GM23338 (cell line): ENCODE data around the gene PKN3. TPM values are rescaled to one million over a fixed set of nuclear protein-coding genes. Genes with fewer than 3 reads are reported as not detected.

Source experiments
- polyA plus RNA-seq: library from polyadenylated mRNA; unstranded; fragments of >200 nt; fragmentation: Nextera tagmentation; extraction: Ambion mirVana; gene quantifications from 2 replicates; pipeline ENCODE4 v1.2.1, GENCODE V29; 2016
- small RNA-seq: library from RNA; depleted of rRNA; stranded (forward); fragments of <200 nt; gene quantifications from one replicate; pipeline ENCODE3, GENCODE V24; 2014; ENCODE audit warnings: low replicate concordance
- total RNA-seq: library from RNA; depleted of rRNA; stranded (reverse); fragments of >200 nt; shearing (Covaris generic); gene quantifications from 2 replicates; pipeline ENCODE4 v1.2.3, GENCODE V29; 2014; rRNA removed

The PKN3 gene
- total and polyA plus RNA-seq, 2 experiments from 2014 or later = 6.2 to 17.7 TPM

Small RNA genes lying within 50 kb of the gene (small RNA-seq; reads per million reads assigned to genes)
- gene RF00017 (not detected), gene RN7SL560P (not detected)

Other genes starting within 250 kb of the PKN3 start
- 23.5 and 26.9 TPM in 2 replicates for gene ODF2, start 246.5 kb upstream of the PKN3 start, total RNA-seq
- gene ODF2, start 246.5 kb upstream of the PKN3 start, polyA plus RNA-seq = 13.2 and 17.5 TPM in 2 replicates
- gene GLE1, start 197.8 kb upstream of the PKN3 start, total RNA-seq = 19.6 and 22.1 TPM in 2 replicates
- gene GLE1, start 197.8 kb upstream of the PKN3 start, polyA plus RNA-seq = 7.3 and 7.4 TPM in 2 replicates
- gene SPTAN1, start 149.9 kb upstream of the PKN3 start, total RNA-seq = 160 and 195 TPM in 2 replicates
- 98.3 and 108 TPM in 2 replicates for gene SPTAN1, start 149.9 kb upstream of the PKN3 start, polyA plus RNA-seq
- 68.4 and 78.3 TPM in 2 replicates for gene DYNC2I2, start 45.7 kb upstream of the PKN3 start, total RNA-seq
- 48.7 and 51.5 TPM in 2 replicates for gene DYNC2I2, start 45.7 kb upstream of the PKN3 start, polyA plus RNA-seq
- gene SET, start 13.3 kb upstream of the PKN3 start, total RNA-seq = 949 and 964 TPM in 2 replicates
- 1,113 and 1,261 TPM in 2 replicates for gene SET, start 13.3 kb upstream of the PKN3 start, polyA plus RNA-seq
- 54.1 and 57.9 TPM in 2 replicates for gene ZDHHC12, start 21.6 kb downstream of the PKN3 start, total RNA-seq
- gene ZDHHC12, start 21.6 kb downstream of the PKN3 start, polyA plus RNA-seq = 47.5 and 50.3 TPM in 2 replicates
- 14.4 and 23.9 TPM in 2 replicates for gene ZER1, start 69.4 kb downstream of the PKN3 start, total RNA-seq
- 6.5 and 7.0 TPM in 2 replicates for gene ZER1, start 69.4 kb downstream of the PKN3 start, polyA plus RNA-seq
- 19.1 and 19.4 TPM in 2 replicates for gene TBC1D13, start 84.8 kb downstream of the PKN3 start, total RNA-seq
- 7.8 and 8.3 TPM in 2 replicates for gene TBC1D13, start 84.8 kb downstream of the PKN3 start, polyA plus RNA-seq
- gene ENDOG, start 116.0 kb downstream of the PKN3 start, total RNA-seq = 14.6 and 23.5 TPM in 2 replicates
- 15.1 and 19.2 TPM in 2 replicates for gene ENDOG, start 116.0 kb downstream of the PKN3 start, polyA plus RNA-seq
- 34.8 and 50.9 TPM in 2 replicates for gene SPOUT1, start 127.3 kb downstream of the PKN3 start, total RNA-seq
- gene SPOUT1, start 127.3 kb downstream of the PKN3 start, polyA plus RNA-seq = 28.5 and 33.5 TPM in 2 replicates
- gene KYAT1, start 179.4 kb downstream of the PKN3 start, total RNA-seq = 29.8 and 34.0 TPM in 2 replicates
- 23.0 and 26.1 TPM in 2 replicates for gene KYAT1, start 179.4 kb downstream of the PKN3 start, polyA plus RNA-seq
- gene LRRC8A, start 179.6 kb downstream of the PKN3 start, total RNA-seq = 75.7 and 80.5 TPM in 2 replicates
- gene LRRC8A, start 179.6 kb downstream of the PKN3 start, polyA plus RNA-seq = 35.3 and 37.3 TPM in 2 replicates
- gene PHYHD1, start 218.5 kb downstream of the PKN3 start, total RNA-seq = 4.1 and 10.4 TPM in 2 replicates
- 16.8 and 23.4 TPM in 2 replicates for gene PHYHD1, start 218.5 kb downstream of the PKN3 start, polyA plus RNA-seq
- 20.2 and 21.3 TPM in 2 replicates for gene DOLK, start 245.1 kb downstream of the PKN3 start, total RNA-seq
- gene DOLK, start 245.1 kb downstream of the PKN3 start, polyA plus RNA-seq = 9.8 and 10.3 TPM in 2 replicates
- gene NUP188, start 245.2 kb downstream of the PKN3 start, total RNA-seq = 107 and 117 TPM in 2 replicates
- 25.5 and 28.4 TPM in 2 replicates for gene NUP188, start 245.2 kb downstream of the PKN3 start, polyA plus RNA-seq